Stimulated activated CD4-positive, alpha-beta T cell treated with anti-CD3 and anti-CD28 coated beads, TNF-alpha, amount 100 ng/mL, for 48 hours (primary cell): ENCODE data around the gene MERTK.
"Not testable (repeated sequence)": the region's sequence is repeated elsewhere in the genome, so short reads cannot be mapped to it uniquely, and the experiment has no call there.

Experiments used
- DNase-seq, 3 donors: peaks; one replicate each; pipeline ENCODE4 v3.0.0-alpha.2; 2020; ENCODE audit warnings: low read depth in 3 of 3

The MERTK gene

DNA sequence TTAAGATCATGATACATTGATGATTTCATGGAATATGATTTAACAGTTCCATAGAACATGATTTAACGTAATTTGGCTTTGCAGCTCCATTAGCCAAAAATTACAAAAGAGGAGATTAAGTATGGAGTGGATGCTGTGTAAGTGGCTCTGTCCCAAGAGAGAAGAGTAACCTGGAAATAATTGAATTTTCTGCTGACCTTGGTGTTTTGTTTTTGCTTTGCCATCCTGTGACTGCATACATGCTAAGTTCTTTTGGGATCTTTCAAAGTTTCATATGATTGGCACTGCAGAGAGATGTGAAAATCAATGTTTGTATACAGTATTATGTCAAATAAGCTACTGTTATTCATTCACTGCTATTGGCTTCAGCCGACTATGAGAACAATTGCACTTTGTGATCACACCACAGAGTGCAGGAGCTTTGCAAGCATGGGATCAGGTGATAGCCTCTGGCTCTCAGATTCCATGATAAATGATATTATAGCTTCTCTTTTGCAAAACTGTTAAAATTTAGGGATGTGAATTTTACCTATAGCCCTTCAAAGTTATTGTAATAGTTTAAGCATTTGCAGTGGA is 110.6 kb downstream of the MERTK start:
- no peak for DNase-seq

GRCh38 chr2:112010751-112011150 is 112.3 kb downstream of the MERTK start:
- no peak for DNase-seq

- DNase-seq, result no peak
These were observed 114.1 kb downstream of the MERTK start for GRCh38 chr2:112012556-112012955.

GRCh38 chr2:112018846-112019245 is 120.4 kb downstream of the MERTK start:
- no peak for DNase-seq

GRCh38 chr2:112019569-112019982 is 121.2 kb downstream of the MERTK start:
- no peak for DNase-seq

GRCh38 chr2:112020561-112020960 is 122.2 kb downstream of the MERTK start:
- no peak for DNase-seq

- no peak for DNase-seq
These were observed 122.9 kb downstream of the MERTK start for GRCh38 chr2:112021290-112021689.

- DNase-seq, result no peak
These were observed 123.4 kb downstream of the MERTK start for GRCh38 chr2:112021781-112022231.

- no peak for DNase-seq
These were observed 125.3 kb downstream of the MERTK start for GRCh38 chr2:112023707-112024106.

DNA sequence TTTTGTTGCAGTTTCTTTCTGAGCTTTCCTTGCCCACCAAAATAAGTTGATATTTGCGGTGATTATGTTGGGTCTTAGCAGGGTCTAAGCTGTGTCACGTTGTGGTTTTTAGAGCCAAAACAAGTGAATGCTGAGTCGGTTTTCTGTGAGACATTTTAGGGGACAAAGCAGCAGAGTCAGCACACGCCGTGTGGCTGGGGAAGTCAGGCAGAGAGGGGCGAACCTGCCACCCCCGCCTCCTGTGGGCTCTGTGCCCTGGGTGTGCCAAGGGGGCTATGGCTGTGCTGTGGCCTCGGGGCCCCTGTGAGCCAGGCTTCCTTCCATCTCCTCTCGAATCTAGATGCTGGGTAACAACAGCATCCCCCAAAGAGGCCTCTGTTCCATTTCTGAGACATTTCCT is 125.8 kb downstream of the MERTK start:
- DNase-seq, result no peak

DNA sequence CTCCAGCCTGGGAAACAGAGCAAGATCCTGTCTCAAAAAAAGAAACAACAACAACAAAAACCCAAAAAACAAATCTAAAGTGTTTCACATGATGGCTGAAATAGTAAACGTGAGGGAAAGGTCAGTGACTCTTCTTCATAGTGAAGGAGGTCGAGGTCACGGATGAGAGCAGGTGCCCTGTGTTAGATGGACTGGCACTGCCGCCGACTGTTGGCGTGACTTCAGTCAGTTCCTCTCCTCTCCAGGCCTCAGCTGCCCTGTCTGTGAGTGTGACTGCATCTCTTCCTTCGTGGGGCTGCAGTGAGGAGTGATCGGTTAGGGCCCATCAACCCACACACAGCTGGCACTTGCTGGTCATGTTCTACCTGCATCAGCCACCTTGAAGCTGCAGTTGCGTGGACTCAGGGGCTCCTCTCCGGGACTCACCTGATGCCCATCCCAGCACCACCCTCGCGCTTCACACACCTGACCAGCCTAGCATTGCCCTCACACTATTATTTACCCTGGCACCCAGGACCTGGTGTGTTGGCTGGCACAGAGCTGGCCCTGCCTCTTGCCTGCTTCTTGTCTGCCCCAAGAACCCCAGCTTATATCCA is 126.6 kb downstream of the MERTK start:
- DNase-seq, result no peak

GRCh38 chr2:112026509-112026908 is 128.1 kb downstream of the MERTK start:
- DNase-seq, result no peak

GRCh38 chr2:112027767-112028166 is 129.4 kb downstream of the MERTK start:
- no peak for DNase-seq

GRCh38 chr2:112029164-112029563 is 130.8 kb downstream of the MERTK start:
- no peak for DNase-seq

DNA sequence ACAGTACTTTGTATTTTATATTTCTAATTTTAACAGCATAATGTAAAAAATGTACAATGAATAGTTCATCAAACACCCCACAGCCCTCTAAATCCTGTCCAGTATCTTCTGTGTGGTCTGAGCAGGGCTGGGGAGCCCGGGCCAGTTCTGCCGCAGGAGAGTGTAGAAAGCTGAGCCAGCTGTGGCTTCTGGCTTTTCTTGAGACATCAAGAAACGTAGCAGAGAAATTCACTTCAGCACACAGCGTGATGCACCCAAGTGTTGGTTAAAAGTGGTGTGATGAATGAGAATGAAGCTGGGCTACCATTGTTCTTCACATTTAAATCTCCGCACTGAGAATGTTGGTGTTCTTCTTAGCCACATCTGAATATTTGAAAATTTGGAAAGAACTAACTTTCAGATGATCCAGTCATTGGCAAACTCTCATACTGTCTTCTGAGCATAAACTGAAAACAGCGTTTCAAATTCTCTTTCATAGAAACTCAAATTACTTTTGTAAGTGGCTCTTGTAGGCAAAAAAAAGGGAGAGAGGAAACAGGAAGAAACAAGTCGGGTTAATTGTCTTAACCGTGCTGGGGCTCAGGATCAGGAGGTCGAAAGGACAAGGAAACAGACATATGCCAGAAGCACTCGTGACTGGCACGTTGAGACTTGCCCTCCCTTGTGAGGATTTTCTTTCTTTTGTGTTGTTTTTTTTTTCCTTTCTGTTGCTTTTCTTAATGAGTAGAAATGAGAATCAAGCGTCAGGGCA is 133.2 kb downstream of the MERTK start:
- no peak for DNase-seq

- no peak for DNase-seq
These were observed 133.8 kb downstream of the MERTK start for GRCh38 chr2:112032224-112032586.

GRCh38 chr2:112032689-112033465 is 134.5 kb downstream of the MERTK start:
- no peak for DNase-seq

DNA sequence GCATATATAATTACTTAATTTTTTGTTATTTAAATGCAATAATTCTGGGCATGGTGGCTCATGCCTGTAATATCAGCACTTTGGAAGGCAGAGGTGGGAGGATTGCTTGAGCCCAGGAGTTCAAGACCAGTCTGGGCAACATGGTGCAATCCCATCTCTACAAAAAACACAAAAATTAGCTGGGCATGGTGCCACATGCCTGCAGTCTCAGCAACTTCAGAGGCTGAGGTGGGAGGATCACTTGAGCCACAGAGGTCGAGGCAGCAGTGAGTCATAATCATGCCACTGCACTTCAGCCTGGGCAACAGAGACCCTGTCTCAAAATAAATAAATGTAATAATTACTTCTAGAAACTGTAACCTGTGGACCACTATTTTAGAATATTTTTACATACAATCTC is 135.2 kb downstream of the MERTK start:
- DNase-seq, result no peak

GRCh38 chr2:112034924-112035323 is 136.5 kb downstream of the MERTK start:
- no peak for DNase-seq

GRCh38 chr2:112035786-112036185 is 137.4 kb downstream of the MERTK start:
- no peak for DNase-seq

DNA sequence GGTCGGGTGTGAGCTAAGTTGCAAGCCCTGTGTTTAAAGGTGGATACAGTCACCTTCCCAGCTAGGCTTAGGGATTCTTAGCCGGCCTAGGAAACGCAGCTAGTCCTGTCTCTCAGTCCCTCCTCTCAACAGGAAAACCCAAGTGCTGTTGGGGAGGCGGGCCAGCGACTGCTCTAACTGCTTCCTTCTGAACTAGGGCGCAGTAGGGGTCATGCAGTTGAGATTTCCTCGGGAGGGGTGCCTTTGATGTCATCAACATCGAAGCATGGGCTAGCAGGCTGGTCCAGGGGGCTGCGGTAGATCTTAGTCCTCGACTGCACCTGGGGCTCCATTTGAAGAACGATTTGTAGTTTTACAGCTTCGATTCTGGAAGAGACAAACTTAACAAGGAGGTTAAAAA is 141.1 kb downstream of the MERTK start:
- DNase-seq, result not testable (repeated sequence)

GRCh38 chr2:112040066-112040465 is 141.7 kb downstream of the MERTK start:
- DNase-seq, result not testable (repeated sequence)
